HCT116 (cell line): ENCODE data around the gene INPP5B. TPM values are rescaled to one million over a fixed set of nuclear protein-coding genes. Genes with fewer than 3 reads are reported as not detected.

Source experiments
- ATAC-seq: fragments of 200-7000 bp; cut with Tn5 transposase; 2 replicates; pipeline ENCODE4 v1.9.1; 2020; ENCODE audit warnings: mild to moderate bottlenecking, moderate library complexity
- BruUV-seq: library from RNA; stranded (reverse); fragments of 400-500 nt; replicated peaks from 2 replicates; lab custom pipeline; 2021; lab: Mats Ljungman, UMichigan
- CTCF ChIA-PET: fragments of 300-600 bp; sonication (Branson Sonifier 250); formaldehyde crosslinking; loops from one replicate; lab custom pipeline; 2021; ENCODE audit warnings: antibody characterized with exemption; lab: Charles Lee
- POLR2A ChIA-PET: fragments of 300-600, 350-600 bp; sonication (Branson Sonifier 250); formaldehyde crosslinking; loops from one replicate; lab custom pipeline; 2021; ENCODE audit warnings: antibody characterized with exemption; lab: Charles Lee
- RAD21 ChIA-PET, 2 experiments: fragments of 300-600 bp; sonication (Branson Sonifier 250); formaldehyde crosslinking; loops; one replicate each; lab custom pipeline; 2023; ENCODE audit warnings: low total read pairs in 2 of 2; ENCODE audit not compliant: uncharacterized antibody in 2 of 2, unreplicated experiment in 2 of 2, low non-redundant PET in 1 of 2; lab: Charles Lee
- DNase-seq: peaks from one replicate; pipeline ENCODE4 v3.0.0-alpha.2; 2010; ENCODE audit warnings: low read depth, low spot score
- H2AFZ ChIP-seq: fragments of 200-600 bp; shearing (Covaris generic), sonication (generic); 2 replicates; pipeline ENCODE4 v1.6.1; 2017; ENCODE audit warnings: low read depth, mixed run types, mixed read lengths, antibody characterized with exemption, low read length; ENCODE audit not compliant: poor library complexity, severe bottlenecking
- H3K27ac ChIP-seq: 2 replicates; pipeline ENCODE4 v1.5.1; 2012; ENCODE audit warnings: low read depth, low read length
- H3K27me3 ChIP-seq: fragments of 200-600 bp; sonication (generic); 2 replicates; pipeline ENCODE4 v1.6.1; 2016; ENCODE audit warnings: mixed run types, low read length, mixed read lengths; ENCODE audit not compliant: insufficient read depth
- H3K36me3 ChIP-seq, 2 experiments: fragments of 200-500 bp in 1 of 2; fragments of 200-600 bp in 1 of 2; sonication (Bioruptor generic) in 1 of 2; sonication (generic) in 1 of 2; 2 replicates each; pipeline versions ENCODE4 v1.5.1 to v1.6.1; 2014 to 2016; ENCODE audit warnings: low read length in 2 of 2, inconsistent platforms in 1 of 2, mixed read lengths in 1 of 2, mixed run types in 1 of 2; ENCODE audit not compliant: insufficient read depth in 2 of 2, control insufficient read depth in 1 of 2
- H3K4me1 ChIP-seq, 2 experiments: fragments of 200-600 bp in 1 of 2; sonication (generic) in 1 of 2; 2 replicates each; pipeline versions ENCODE4 v1.5.1 to v1.6.1; 2012 to 2017; ENCODE audit warnings: low read length in 2 of 2, inconsistent platforms in 1 of 2, mild to moderate bottlenecking in 1 of 2, mixed read lengths in 1 of 2, mixed run types in 1 of 2, moderate library complexity in 1 of 2; ENCODE audit not compliant: insufficient read depth in 2 of 2, control insufficient read depth in 1 of 2
- H3K4me2 ChIP-seq: fragments of 200-600 bp; sonication (generic); 2 replicates; pipeline ENCODE4 v1.6.1; 2017; ENCODE audit warnings: mixed run types, low read length, mixed read lengths
- H3K4me3 ChIP-seq, 2 experiments: fragments of 200-600 bp in 1 of 2; sonication (generic) in 1 of 2; replicated peaks in 1 of 2; 2 replicates each; pipeline ENCODE4 v1.5.1; 2011 to 2016; ENCODE audit warnings: low read length in 2 of 2, control low read depth in 1 of 2, low read depth in 1 of 2, mild to moderate bottlenecking in 1 of 2, mixed read lengths in 1 of 2, mixed run types in 1 of 2
- H3K79me2 ChIP-seq: fragments of 200-600 bp; sonication (generic); 2 replicates; pipeline ENCODE4 v1.6.1; 2017; ENCODE audit warnings: mild to moderate bottlenecking, mixed run types, low read length, moderate library complexity, mixed read lengths; ENCODE audit not compliant: insufficient read depth
- H3K9ac ChIP-seq: fragments of 200-600 bp; sonication (generic); 2 replicates; pipeline ENCODE4 v1.6.1; 2016; ENCODE audit warnings: low read length, mixed read lengths
- H3K9me2 ChIP-seq: fragments of 200-600 bp; sonication (generic), shearing (Covaris generic); 2 replicates; pipeline ENCODE4 v1.6.1; 2017; ENCODE audit warnings: mixed run types, mild to moderate bottlenecking, moderate library complexity; ENCODE audit not compliant: insufficient read depth
- H3K9me3 ChIP-seq, 2 experiments: fragments of 200-500 bp in 1 of 2; fragments of 200-600 bp in 1 of 2; sonication (Bioruptor generic) in 1 of 2; sonication (generic) in 1 of 2; 2 replicates each; pipeline ENCODE4 v1.6.1; 2014 to 2017; ENCODE audit warnings: low read length in 2 of 2, mixed read lengths in 2 of 2, inconsistent platforms in 1 of 2, low read depth in 1 of 2, mild to moderate bottlenecking in 1 of 2, mixed run types in 1 of 2, moderate library complexity in 1 of 2; ENCODE audit not compliant: control insufficient read depth in 1 of 2, insufficient read depth in 1 of 2
- H4K20me1 ChIP-seq: fragments of 200-600 bp; sonication (generic), shearing (Covaris generic); 2 replicates; pipeline ENCODE4 v1.6.1; 2017; ENCODE audit warnings: mixed run types, mild to moderate bottlenecking, moderate library complexity; ENCODE audit not compliant: insufficient read depth
- CTCF ChIP-seq, 3 experiments: fragments of 200-600 bp in 1 of 3; sonication (generic) in 1 of 3; IDR thresholded peaks in 2 of 3; conservative IDR thresholded peaks in 1 of 3; 2 replicates each; pipeline ENCODE4 v1.5.1; 2012 to 2017; ENCODE audit warnings: low read depth in 2 of 3, low read length in 2 of 3, antibody characterized with exemption in 1 of 3, borderline replicate concordance in 1 of 3, control low read depth in 1 of 3, mild to moderate bottlenecking in 1 of 3, mixed read lengths in 1 of 3, mixed run types in 1 of 3, moderate library complexity in 1 of 3; ENCODE audit not compliant: insufficient read depth in 1 of 3
- EGR1 ChIP-seq: IDR thresholded peaks from 2 replicates; pipeline ENCODE4 v1.6.1; 2012; ENCODE audit warnings: low read depth
- ELF1 ChIP-seq: IDR thresholded peaks from 2 replicates; pipeline ENCODE4 v1.6.1; 2012; ENCODE audit warnings: low read depth, borderline replicate concordance
- EZH2 ChIP-seq: fragments of 200-600 bp; sonication (generic); IDR thresholded peaks from 2 replicates; pipeline ENCODE4 v1.6.1; 2017; ENCODE audit warnings: antibody characterized with exemption, mixed run types
- FOSL1 ChIP-seq: IDR thresholded peaks from 2 replicates; pipeline ENCODE4 v1.6.1; 2012; ENCODE audit warnings: low read depth
- JUND ChIP-seq: IDR thresholded peaks from 2 replicates; pipeline ENCODE4 v1.6.1; 2012
- MAX ChIP-seq: IDR thresholded peaks from 2 replicates; pipeline ENCODE4 v1.6.1; 2012
- POLR2A ChIP-seq: IDR thresholded peaks from 2 replicates; pipeline ENCODE4 v1.7.0; 2011; ENCODE audit warnings: borderline replicate concordance; ENCODE audit not compliant: insufficient read depth, insufficient read length; ENCODE audit errors: extremely low read depth
- RAD21 ChIP-seq: IDR thresholded peaks from 2 replicates; pipeline ENCODE4 v1.6.1; 2012; ENCODE audit warnings: low read depth, mild to moderate bottlenecking
- intact Hi-C: fragments of 100-400 bp; cut with micrococcal nuclease; formaldehyde crosslinking; loops from 2 replicates; pipeline ENCODE4 v1.10.0; 2022
- total RNA-seq: library from RNA; stranded (reverse); gene quantifications from one replicate; pipeline ENCODE4 v1.2.1, GENCODE V29; 2021; ENCODE audit not compliant: unreplicated experiment
- TF ChIP-seq, protein P1 (sequence below): IDR thresholded peaks from 2 replicates; pipeline ENCODE4 v1.6.1; 2012
- TF ChIP-seq, protein P2 (sequence below): IDR thresholded peaks from 2 replicates; pipeline ENCODE4 v1.6.1; 2011; ENCODE audit warnings: mild to moderate bottlenecking, low read length, moderate library complexity; ENCODE audit not compliant: insufficient replicate concordance; ENCODE audit errors: extremely low read depth

The INPP5B gene
- total RNA-seq, 1 experiment from 2014 or later, result 20.8 TPM

DNA sequence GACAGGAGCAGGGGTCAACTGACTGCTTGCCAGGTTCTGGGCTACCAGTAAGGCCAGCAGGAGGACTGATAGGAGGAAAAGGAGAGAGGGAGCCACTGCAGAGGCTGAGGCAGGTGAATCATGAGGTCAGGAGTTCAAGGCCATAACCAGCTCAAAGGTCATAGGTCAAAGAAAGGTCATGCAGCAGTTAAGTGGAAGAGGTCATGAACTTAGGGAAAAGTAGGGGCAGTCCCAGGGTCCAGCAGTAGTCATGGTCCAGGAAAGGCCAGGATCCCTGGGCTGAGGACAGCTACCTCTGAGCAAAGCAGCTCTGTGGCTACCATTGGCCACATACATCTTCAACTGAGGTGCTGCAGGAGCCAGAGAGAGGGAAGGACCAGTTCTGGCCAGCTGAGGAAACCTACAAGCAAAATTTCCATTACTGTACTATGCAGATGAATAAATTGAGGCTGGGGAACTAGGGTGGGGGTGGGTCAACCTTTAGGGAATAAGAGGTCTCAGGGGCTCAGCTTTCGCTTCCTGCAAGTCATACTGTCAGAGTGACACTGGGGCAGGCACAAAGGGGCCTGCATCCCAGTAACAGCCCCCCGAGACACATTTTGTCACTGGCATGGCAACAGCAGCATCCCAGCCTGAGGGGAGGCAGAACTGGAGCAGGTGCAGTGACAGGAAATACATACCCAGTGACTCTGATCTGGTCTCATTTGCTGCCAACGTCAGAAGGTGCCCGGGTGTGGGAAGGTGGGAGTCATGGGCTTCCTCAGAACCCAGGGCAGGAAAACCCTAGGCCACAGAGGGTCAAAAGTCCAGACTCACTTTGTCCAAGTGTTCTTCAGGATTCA, 5.2 kb upstream of the INPP5B start:
- no TSS peak for BruUV-seq
- no peaks in the 10 kb centered on the region for H3K27me3 ChIP-seq
- ChIA-PET CTCF (no interaction called here), RAD21 (no interaction called here), POLR2A (no interaction called here)
- no peak overlapping the region for H3K4me3 ChIP-seq
- no peak overlapping the region for H2AFZ ChIP-seq
- H3K27ac ChIP-seq, result no peak overlapping the region
- no peak overlapping the region for H3K4me2 ChIP-seq
- intact Hi-C loops, result no loop called here
- H3K9me2 ChIP-seq, result no peaks in the 10 kb centered on the region
- H3K4me1 ChIP-seq, result peaks cover 9 to 29% of the 10 kb centered on the region in 2 experiments; a peak in 3 of 4 replicates
- DNase-seq (no peak), ATAC-seq (no peak)
- no peaks in the 10 kb centered on the region for H3K36me3 ChIP-seq
- no peak for TF ChIP-seq JUND
- no peak for TF ChIP-seq CTCF (IDR thresholded peaks at IDR 0.05 in 2 of 3, conservative IDR thresholded peaks at IDR 0.05 in 1 of 3; ENCODE audit: borderline replicate concordance in 1 of 3, insufficient read depth in 1 of 3, low read depth in 2 of 3, low read length in 2 of 3)
- TF ChIP-seq EZH2, result no peak
- TF ChIP-seq MAX, result no peak
- TF ChIP-seq, protein P1, sequence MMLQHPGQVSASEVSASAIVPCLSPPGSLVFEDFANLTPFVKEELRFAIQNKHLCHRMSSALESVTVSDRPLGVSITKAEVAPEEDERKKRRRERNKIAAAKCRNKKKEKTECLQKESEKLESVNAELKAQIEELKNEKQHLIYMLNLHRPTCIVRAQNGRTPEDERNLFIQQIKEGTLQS, result no peak
- TF ChIP-seq RAD21, result no peak
- TF ChIP-seq, protein P2, sequence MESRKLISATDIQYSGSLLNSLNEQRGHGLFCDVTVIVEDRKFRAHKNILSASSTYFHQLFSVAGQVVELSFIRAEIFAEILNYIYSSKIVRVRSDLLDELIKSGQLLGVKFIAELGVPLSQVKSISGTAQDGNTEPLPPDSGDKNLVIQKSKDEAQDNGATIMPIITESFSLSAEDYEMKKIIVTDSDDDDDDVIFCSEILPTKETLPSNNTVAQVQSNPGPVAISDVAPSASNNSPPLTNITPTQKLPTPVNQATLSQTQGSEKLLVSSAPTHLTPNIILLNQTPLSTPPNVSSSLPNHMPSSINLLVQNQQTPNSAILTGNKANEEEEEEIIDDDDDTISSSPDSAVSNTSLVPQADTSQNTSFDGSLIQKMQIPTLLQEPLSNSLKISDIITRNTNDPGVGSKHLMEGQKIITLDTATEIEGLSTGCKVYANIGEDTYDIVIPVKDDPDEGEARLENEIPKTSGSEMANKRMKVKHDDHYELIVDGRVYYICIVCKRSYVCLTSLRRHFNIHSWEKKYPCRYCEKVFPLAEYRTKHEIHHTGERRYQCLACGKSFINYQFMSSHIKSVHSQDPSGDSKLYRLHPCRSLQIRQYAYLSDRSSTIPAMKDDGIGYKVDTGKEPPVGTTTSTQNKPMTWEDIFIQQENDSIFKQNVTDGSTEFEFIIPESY, result no peak
- TF ChIP-seq POLR2A, result no peak
- TF ChIP-seq FOSL1, result no peak
- TF ChIP-seq EGR1, result no peak
- no peak for TF ChIP-seq ELF1
- no peaks in the 10 kb centered on the region for H4K20me1 ChIP-seq
- no peaks in the 10 kb centered on the region for H3K79me2 ChIP-seq
- H3K9ac ChIP-seq, result no peak overlapping the region
- no peaks in the 10 kb centered on the region for H3K9me3 ChIP-seq
